Spleen (tissue), 7 donors: Measurements from ENCODE around the gene PRRG2.

Experiments used
- CTCF ChIP-seq, 11 experiments: fragments of 200-600 bp in 7 of 11; fragments of 450-650 bp in 4 of 11; sonication (generic) in 4 of 11; IDR thresholded peaks in 8 of 11; conservative IDR thresholded peaks in 3 of 11; 1 replicate in 7 of 11; 2 replicates in 4 of 11; pipeline versions ENCODE4 v1.4.0 to v1.8.0; 2016 to 2021; ENCODE audit warnings: antibody characterized with exemption in 11 of 11, inconsistent platforms in 4 of 11, mild to moderate bottlenecking in 1 of 11
- POLR2A ChIP-seq, 3 donors: fragments of 450-650 bp; IDR thresholded peaks; one replicate each; pipeline ENCODE4 v1.5.1; 2017; ENCODE audit warnings: antibody characterized with exemption in 3 of 3, mild to moderate bottlenecking in 1 of 3
- donor health status: DM: no; HTN: no; CAD: no; lungs with moderate emphysema.
- donor health status: DM: no; HTN: no; CAD: no.
- donor health status: DM: no; HTN: no; CAD: no.

GRCh38 chr19:49631014-49631588 is 50.0 kb downstream of the PRRG2 start:
- TF ChIP-seq CTCF (IDR thresholded peaks at IDR 0.05 in 8 of 11, conservative IDR thresholded peaks at IDR 0.05 in 3 of 11): no peak
- no peak for TF ChIP-seq POLR2A (IDR thresholded peaks at IDR 0.05)
